GM21825 (cell line): ENCODE data around the gene GREB1.
"Not testable (repeated sequence)": the region's sequence is repeated elsewhere in the genome, so short reads cannot be mapped to it uniquely, and the experiment has no call there.

ENCODE experiments used
- ATAC-seq: cut with Tn5 transposase; IDR thresholded peaks from one replicate; pipeline ENCODE4 v1.9.1; 2021; ENCODE audit warnings: mild to moderate bottlenecking, moderate library complexity; ENCODE audit not compliant: unreplicated experiment

GREB1 gene

DNA sequence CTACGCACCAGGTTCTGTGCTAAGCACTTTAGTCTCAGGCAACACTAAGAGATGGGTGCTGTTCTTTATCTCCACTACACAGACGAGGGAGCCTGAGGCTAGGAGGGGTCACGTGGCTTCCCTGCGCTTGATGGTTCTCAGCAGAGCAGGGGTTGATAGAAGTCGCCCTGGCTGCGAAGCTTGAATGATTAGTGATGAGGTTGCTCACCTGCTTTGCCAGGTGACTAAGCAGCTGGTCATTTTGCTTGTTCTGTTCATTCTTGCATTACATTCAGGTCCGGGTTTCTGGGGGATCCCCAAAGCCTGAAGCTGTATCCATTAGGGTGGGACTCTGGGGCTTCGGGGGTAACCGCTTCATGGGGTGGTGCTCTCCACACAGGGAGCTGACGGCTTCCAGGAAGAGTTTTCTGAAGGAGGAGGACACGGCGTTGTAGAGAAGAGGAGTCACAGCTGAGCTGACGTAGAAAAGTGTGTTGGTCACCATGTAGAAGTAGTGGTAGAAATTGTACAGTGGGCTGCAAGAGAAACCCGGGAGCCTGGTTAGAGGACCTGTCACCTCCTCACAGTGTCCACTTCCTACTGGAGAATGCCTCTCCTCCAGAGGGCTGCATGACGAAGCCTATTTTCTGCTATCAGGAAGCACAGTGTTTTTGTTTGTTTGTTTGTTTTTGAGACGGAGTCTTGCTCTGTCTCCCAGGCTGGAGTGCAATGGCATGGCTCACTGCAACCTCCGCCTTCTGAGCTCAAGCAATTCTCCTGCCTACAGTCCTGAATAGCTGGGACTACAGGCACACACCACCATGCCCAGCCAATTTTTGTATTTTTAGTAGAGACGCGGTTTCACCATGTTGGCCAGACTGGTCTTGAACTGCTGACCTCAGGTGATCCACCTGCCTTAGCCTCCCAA is 124.6 kb downstream of the GREB1 start:
- ATAC-seq: no peak

- ATAC-seq: no peak
These were observed 125.2 kb downstream of the GREB1 start for GRCh38 chr2:11659115-11659475.

DNA sequence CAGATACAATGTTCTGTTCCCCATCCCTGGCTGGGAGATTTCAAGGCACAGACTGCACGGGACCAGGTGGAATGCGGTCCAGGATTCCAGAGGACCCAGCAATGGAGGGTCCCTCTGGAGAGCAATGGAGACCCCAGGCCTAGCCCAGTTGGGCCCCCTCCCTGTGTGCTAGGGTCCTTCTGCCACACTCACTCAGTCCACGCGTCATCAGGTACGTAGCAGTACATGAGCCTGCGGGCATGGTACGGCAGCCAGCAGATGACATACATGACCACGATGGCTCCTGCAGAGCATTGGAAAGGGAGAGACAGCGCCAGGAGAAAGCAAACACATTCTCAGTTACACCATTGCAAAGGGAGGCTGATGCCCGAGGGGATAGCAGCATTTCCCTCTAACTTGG is 126.0 kb downstream of the GREB1 start:
- no peak for ATAC-seq

- not testable (repeated sequence) for ATAC-seq
These were observed 126.6 kb downstream of the GREB1 start for GRCh38 chr2:11660396-11660795.

GRCh38 chr2:11661891-11662435 is 128.1 kb downstream of the GREB1 start:
- no peak for ATAC-seq

- no peak for ATAC-seq
These were observed 129.0 kb downstream of the GREB1 start for GRCh38 chr2:11662882-11663281.

DNA sequence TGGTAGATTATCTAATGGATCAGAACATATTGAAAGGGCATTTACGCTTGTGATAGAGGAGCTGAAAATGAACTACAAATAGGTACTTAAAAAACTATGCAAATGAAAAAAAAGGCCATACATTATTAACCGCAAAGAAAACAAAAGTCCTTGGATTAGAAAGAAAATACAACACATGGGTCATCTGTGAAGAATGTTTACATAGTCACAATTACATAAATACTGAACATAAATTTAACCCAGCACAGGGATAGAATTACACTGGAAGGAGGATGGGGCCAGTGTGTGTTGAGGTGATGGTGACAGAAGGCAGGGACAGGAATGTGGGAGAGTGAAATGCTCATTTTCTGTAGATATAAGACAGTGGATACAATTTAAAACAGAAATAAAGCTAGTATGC is 129.6 kb downstream of the GREB1 start:
- no peak for ATAC-seq

- ATAC-seq: no peak
These were observed 131.2 kb downstream of the GREB1 start for GRCh38 chr2:11665028-11665427.

GRCh38 chr2:11665510-11666362 is 131.9 kb downstream of the GREB1 start:
- ATAC-seq: no peak

DNA sequence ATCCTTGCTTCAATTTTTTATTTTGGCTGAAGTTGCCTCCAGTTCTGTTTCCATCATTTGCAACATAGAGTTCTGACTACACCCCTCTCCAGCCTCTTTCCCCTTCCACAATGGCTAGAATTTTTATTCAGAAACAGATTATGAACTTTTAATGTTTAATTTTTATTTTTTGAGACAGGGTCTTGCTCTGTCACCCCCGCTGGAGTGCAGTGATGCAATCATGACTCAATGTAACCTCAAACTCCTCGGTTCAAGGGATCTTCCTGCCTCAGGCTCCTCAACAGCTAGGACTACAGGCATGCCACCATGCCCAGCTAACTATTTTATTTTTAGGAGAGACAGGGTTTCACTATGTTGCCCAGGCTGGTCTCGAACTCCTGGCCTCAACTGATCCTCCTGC is 133.3 kb downstream of the GREB1 start:
- no peak for ATAC-seq

DNA sequence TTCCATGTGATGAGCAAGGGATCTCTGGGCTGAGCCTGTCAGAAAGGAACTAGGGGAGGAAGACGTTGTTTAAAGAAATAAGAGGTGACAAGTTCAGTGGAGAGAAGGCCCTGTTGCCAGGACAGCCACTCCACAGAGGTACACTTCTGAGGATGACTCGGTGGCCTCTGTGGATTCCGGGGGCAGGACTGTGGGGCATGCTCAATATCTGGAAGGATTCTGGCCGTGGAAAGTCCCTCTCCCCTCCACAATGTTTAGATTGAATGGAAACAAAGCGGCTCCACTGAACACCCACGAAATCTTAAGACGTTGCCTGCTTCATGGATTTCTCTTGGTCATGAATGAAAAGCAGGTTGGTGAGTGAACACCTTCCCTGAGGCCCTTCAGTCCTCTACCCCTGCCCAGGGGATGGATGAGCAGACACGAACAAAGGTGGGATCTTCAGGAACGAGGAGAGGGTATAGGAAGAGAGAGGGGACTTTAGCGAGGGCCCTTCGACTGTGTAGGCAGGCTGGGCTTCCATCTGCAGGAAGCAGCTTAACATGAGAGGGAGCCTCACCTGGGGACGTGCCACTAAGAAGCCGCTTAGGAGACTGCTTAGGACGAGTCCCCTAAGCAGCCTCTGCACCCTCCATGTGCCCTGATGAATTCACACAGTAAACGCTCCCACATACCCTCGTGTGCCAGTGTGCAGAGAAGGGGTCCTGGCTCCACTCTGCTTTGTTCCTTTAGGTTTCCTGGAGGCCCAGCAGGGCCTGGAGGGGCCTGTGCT is 134.2 kb downstream of the GREB1 start:
- ATAC-seq: no peak

GRCh38 chr2:11669454-11670291 is 135.8 kb downstream of the GREB1 start, which contains the start of gene NTSR2:
Gene NTSR2, minus strand, starts transcription at chr2:11670195. Its CDS starts 66 bp downstream, at chr2:11670129.
- no peak for ATAC-seq

- ATAC-seq: no peak
These were observed 138.6 kb downstream of the GREB1 start for GRCh38 chr2:11672407-11672806.

- no peak for ATAC-seq
These were observed 141.1 kb downstream of the GREB1 start for GRCh38 chr2:11674983-11675382.

DNA sequence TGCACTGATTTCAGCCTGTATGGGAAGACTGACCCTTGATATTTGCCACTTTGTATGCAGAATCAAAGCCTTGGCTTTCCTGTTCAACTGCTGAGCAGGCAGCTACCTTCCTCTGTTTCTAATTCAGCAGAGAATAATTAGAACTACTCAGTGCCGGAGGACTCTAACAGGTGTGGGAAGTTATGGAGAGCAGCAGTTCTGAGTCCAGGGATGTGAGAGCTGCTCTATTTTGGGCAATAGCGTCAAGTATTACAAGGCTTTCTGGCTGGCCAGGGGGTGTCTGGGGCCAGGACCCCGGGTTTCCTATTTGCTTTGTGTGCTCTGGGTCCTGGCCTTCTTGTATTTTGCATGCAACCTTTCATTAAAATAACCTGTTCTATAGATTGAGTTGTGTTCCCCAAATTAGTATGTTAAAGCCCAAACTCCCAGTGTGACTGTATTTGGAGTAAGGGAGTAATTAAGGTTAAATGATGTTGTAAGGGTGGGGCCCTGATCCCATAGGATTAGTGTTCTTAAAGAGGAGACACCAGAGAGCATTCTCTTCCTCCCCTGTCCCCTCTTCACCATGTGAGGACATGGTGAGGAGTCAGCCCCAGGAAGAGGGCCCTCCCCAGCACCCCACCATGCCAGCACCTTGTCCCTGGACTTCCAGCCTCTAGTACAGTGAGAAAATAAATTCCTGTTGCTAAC is 141.7 kb downstream of the GREB1 start:
- no peak for ATAC-seq

DNA sequence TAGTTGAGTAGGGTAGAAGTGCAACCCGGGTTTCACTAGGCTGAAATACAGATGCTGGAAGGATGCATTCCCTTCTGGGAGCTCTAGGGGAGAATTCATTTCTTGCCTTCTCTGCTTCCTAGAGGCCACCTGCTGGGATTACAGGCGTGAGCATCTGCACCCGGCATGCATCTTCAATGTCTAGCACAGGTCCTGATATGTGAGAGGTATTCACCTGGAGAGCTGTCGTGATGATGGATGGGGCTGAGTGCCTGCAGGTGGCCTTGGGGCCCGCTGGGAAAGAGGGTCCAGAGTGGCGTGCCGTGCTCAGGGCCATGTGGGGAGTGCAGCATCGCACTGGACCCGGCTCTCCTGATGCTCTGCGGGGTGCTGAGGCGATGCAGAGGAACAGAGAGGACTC is 142.8 kb downstream of the GREB1 start:
- ATAC-seq: no peak

DNA sequence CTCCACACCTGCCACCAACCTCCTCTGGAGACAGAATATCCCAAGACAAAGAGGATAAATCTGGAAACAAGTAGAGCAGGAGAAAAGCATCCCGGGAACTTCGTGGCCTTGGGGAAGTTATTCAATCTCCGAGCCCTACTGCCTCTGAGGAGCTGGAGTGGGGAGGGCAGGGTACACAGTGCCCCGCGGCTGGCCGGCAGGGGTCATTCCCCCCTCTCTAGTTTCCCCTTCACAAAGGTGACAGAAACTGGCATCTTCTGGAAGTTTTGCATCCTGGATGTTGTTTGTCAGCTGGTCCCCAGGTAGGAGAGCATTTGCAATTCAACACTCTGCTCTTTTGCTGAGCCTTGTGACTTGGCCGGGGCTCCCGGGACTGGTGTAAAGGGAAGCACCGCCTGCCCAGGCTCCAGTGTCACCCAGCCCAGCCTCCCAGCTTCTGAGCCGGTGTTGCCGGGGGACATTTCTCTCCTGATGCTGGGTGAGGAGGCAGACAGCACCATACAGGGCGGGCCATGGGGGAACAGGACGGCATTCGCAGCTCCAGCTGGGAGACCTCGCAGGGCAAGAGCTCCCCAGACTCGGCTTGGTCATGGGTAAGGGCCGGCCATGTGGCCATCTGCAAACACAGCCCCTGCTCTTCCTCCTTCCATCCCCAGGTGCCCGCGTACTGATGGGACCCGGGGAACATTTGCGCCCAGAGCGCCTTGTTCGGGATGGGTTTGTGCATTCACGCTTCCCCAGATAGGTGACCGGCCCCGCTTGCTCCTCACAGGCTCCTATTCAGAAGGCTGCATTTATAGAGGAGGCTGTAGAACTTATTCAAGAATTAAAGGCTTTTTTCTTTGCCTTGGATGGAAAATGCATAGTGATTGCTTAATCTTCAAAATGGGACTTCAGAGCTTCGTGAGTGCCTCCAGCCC is 143.6 kb downstream of the GREB1 start:
- no peak for ATAC-seq

- ATAC-seq: no peak
These were observed 144.6 kb downstream of the GREB1 start for GRCh38 chr2:11678306-11678960.
